D721Med (cell line): ENCODE data around the gene CHN1.

ENCODE experiments used
- DNase-seq: peaks from one replicate; pipeline ENCODE4 v3.0.0; 2011; ENCODE audit warnings: low spot score; ENCODE audit not compliant: insufficient read length
- FAIRE-seq: peaks from 2 replicates; lab custom pipeline; 2011; peaks lifted over from hg19 to GRCh38; lab: Jason Lieb, UNC
- TF ChIP-seq, protein P1 (sequence below): IDR thresholded peaks from 2 replicates; pipeline ENCODE4 v1.5.1; 2012; ENCODE audit warnings: mild to moderate bottlenecking, control low read depth; ENCODE audit not compliant: insufficient read depth; ENCODE audit errors: missing control alignments

The CHN1 gene

DNA sequence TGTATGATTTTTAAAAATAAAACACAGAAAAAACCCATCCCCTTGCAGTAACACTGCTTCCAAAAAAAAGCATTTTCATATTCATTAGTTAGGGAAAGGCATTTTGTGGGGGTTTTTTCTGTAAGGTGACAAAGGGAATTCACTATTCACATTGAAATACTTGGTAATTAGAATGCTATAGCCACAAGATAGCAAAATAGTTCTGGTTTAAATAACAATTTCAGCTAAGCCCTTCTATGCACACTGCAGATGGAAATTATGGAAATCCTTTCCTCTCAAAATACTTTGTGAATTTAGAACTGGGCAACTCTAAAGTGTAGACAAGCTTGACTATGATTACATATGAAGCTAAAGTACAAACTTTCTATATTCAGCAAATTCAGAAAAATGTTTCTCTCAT is 138.8 kb downstream of the CHN1 start:
- TF ChIP-seq, protein P1, sequence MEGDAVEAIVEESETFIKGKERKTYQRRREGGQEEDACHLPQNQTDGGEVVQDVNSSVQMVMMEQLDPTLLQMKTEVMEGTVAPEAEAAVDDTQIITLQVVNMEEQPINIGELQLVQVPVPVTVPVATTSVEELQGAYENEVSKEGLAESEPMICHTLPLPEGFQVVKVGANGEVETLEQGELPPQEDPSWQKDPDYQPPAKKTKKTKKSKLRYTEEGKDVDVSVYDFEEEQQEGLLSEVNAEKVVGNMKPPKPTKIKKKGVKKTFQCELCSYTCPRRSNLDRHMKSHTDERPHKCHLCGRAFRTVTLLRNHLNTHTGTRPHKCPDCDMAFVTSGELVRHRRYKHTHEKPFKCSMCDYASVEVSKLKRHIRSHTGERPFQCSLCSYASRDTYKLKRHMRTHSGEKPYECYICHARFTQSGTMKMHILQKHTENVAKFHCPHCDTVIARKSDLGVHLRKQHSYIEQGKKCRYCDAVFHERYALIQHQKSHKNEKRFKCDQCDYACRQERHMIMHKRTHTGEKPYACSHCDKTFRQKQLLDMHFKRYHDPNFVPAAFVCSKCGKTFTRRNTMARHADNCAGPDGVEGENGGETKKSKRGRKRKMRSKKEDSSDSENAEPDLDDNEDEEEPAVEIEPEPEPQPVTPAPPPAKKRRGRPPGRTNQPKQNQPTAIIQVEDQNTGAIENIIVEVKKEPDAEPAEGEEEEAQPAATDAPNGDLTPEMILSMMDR = no peak
- no peak for FAIRE-seq
- DNase-seq = no peak

DNA sequence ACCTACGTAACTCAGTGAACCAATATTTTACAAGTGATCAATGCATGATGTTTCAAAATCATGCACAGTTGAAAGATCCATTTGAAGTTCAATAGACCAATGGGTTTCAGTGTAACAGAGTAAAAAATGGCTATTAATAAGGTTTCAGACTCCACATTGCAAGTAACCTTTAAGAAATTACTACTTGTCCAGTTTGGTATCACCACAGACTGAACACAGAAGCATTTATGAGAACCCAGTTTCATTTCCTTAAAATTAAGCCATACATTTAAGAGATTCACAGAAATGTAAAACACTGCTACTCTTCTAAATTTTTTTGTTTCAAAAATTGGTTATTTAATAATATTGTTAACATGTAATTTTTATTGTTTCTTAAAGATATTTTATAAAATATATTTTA is 142.0 kb downstream of the CHN1 start:
- FAIRE-seq = no peak
- TF ChIP-seq, protein P1 = no peak
- DNase-seq = no peak

DNA sequence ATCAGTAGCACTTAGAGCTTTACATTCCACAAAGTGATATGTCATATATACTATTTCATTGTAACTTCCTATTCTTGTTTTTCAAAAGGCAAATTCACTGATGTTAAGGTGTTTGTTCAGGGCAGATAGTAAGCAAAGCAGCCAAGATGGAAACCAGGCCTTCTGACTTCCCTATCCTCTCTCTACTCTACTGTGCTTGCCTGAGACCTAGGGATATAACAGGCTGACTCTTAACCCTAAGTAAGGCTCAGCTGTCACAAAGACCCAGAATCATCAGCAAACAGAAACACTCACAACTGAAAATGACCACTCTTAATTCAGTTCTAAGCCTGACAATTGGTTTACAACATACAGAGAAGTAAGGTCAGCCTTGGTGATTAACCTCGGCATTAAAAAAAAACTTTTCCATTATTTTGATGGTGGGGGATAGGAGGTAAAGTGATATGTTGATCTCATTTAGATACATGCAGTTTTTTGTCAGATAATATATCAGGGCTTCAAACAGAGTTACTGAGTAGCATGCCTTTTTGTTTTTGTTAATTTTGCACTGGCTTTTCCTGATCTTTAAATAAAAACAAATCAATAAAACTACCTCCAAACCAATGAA is 145.5 kb downstream of the CHN1 start:
- FAIRE-seq = peak; percentile 46
- TF ChIP-seq, protein P1 = no peak
- no peak for DNase-seq

DNA sequence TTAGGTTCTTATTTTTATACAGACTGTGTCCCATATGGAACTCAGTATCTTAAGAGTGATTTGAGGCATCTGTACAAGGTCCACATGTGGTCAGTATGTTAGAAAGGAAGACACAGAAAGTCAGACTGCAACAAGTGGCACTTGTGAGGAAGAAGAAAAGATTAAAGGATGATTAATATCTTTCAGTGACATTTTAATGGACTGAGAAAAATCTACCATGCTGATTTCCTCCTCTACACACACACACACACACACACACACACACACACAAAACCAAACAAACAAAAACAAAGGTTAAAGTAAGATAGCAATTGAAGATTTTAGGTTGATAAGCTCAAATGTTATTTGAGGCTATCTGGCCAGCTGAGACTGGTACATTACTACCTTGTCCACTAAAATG is 146.4 kb downstream of the CHN1 start:
- no peak for DNase-seq
- TF ChIP-seq, protein P1 = no peak
- no peak for FAIRE-seq

DNA sequence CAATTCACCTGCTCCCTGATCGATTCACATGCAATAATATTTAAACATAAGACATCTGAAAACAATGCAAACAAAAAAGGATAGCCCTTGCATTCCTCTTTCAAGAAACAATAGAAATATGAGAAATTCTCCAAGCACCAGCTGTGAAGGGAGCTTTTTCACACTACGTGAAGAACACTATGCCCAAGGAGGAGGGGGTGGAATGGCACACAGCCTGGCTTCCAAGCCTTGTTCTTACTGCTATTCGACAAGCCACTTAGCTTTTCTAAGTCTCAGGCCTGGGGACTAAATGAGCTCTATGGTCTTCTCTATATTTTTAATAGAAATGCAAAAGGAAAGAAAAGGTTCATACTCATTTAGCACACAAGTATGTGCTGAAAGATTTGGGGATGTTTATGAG is 148.7 kb downstream of the CHN1 start:
- TF ChIP-seq, protein P1 = no peak
- DNase-seq (no peak), FAIRE-seq (no peak)

DNA sequence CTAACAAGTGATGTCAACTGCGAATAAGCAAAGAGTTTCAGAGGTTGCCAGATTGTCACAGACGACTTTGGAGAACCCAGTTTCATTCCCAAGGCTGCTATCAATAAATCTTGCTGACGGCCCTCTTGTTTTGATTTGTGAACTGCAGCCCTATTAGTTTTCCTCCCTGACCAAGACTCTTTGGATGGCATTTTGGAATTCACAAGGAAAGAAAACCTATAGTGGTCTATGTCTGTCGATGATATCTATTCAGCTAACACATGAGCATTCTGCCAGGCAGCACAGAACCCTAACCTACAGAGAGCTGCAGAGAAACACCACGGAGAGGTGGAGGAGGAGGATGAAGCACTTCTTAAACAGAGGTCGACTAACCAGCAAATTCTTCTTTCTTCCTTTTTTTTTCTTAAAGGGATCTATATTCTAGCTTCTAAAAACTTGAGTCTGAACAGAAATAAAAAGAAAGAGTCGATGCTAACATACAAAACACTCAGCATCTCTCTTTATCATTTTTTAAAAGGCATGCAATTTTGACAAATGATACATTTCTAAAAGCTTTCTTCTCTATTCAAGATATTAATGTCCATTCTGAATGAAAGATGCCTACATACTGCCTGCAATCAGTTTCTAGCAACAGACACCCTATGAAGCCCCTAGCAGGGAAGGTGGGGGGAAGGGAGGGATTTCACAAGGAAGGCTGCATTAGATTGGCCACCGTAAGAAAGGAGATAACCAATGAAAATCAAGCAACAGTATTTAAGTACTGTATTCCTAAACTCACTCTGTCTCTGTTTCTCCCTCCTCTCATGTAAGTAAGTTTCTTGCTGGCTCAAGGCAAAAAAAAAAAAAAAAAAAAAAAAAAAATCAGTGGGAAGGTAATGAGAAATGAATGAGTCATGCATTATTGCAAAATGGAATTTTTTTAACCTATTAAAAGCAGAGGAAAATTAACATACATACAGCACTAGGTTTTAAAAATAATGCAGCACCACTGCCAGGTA is 157.9 kb downstream of the CHN1 start:
- DNase-seq = no peak
- peak; percentile 71 for FAIRE-seq
- TF ChIP-seq, protein P1 = no peak
